A673 (cell line): Measurements from ENCODE around the gene HIBADH. TPM values are rescaled to one million over a fixed set of nuclear protein-coding genes. Genes with fewer than 3 reads are reported as not detected.

ENCODE experiments used
- BruUV-seq: library from RNA; stranded (reverse); fragments of 400-500 nt; replicated peaks from 2 replicates; lab custom pipeline; 2021; lab: Mats Ljungman, UMichigan
- CTCF ChIA-PET: fragments of 300-600 bp; sonication (Branson Sonifier 250); formaldehyde crosslinking; loops from one replicate; lab custom pipeline; 2022; ENCODE audit warnings: antibody characterized with exemption; lab: Charles Lee
- POLR2A ChIA-PET: fragments of 300-600 bp; sonication (Branson Sonifier 250); formaldehyde crosslinking; loops from one replicate; lab custom pipeline; 2022; ENCODE audit warnings: antibody characterized with exemption; ENCODE audit not compliant: low non-redundant PET; lab: Charles Lee
- DNase-seq: peaks from one replicate; pipeline ENCODE4 v3.0.0-alpha.2; 2015; ENCODE audit warnings: low spot score
- H3K27ac ChIP-seq: fragments of 200-600 bp; sonication (generic); 2 replicates; pipeline ENCODE4 v1.5.1; 2016; ENCODE audit warnings: mixed run types, low read depth, mild to moderate bottlenecking, mixed read lengths, antibody characterized with exemption, low read length; ENCODE audit not compliant: poor library complexity, severe bottlenecking
- H3K27me3 ChIP-seq: fragments of 200-600 bp; sonication (generic); replicated peaks from 2 replicates; pipeline ENCODE4 v1.6.1; 2017; ENCODE audit warnings: mixed run types, low read depth, mild to moderate bottlenecking, mixed read lengths, antibody characterized with exemption, low read length; ENCODE audit not compliant: insufficient read depth, poor library complexity
- H3K36me3 ChIP-seq: fragments of 200-600 bp; sonication (generic); 2 replicates; pipeline ENCODE4 v1.6.1; 2016; ENCODE audit warnings: mixed run types, mild to moderate bottlenecking, mixed read lengths, antibody characterized with exemption, low read length; ENCODE audit not compliant: insufficient read depth, poor library complexity, severe bottlenecking
- H3K4me1 ChIP-seq: fragments of 200-600 bp; sonication (generic); 2 replicates; pipeline ENCODE4 v1.6.1; 2017; ENCODE audit warnings: mixed run types, mild to moderate bottlenecking, mixed read lengths, antibody characterized with exemption, low read length; ENCODE audit not compliant: insufficient read depth, poor library complexity, severe bottlenecking
- H3K4me3 ChIP-seq: fragments of 200-600 bp; sonication (generic); 2 replicates; pipeline ENCODE4 v1.5.1; 2016; ENCODE audit warnings: low read depth, mixed run types, mild to moderate bottlenecking, mixed read lengths, low read length; ENCODE audit not compliant: poor library complexity, severe bottlenecking
- H3K9me3 ChIP-seq: fragments of 200-600 bp; sonication (generic); 2 replicates; pipeline ENCODE4 v1.6.1; 2016; ENCODE audit warnings: mixed run types, low read depth, mild to moderate bottlenecking, mixed read lengths, antibody characterized with exemption, low read length; ENCODE audit not compliant: poor library complexity, severe bottlenecking
- EZH2 ChIP-seq: fragments of 200-600 bp; sonication (generic); IDR thresholded peaks from 2 replicates; pipeline ENCODE4 v1.6.1; 2017; ENCODE audit warnings: borderline replicate concordance, low read depth, mild to moderate bottlenecking, mixed read lengths, antibody characterized with exemption, low read length; ENCODE audit not compliant: poor library complexity, severe bottlenecking
- intact Hi-C: fragments of 100-400 bp; cut with micrococcal nuclease; formaldehyde crosslinking; loops from one replicate; pipeline ENCODE4 v1.10.0; 2022; ENCODE audit not compliant: unreplicated experiment
- total RNA-seq: library from RNA; stranded (reverse); gene quantifications from 2 replicates; pipeline ENCODE4 v1.2.3, GENCODE V29; 2021
- TF ChIP-seq, protein P1 (sequence below): fragments of 300-800, 200-600 bp; sonication (generic); conservative IDR thresholded peaks from 2 replicates; pipeline ENCODE4 v1.5.1; 2017; ENCODE audit warnings: low read depth, mild to moderate bottlenecking, antibody characterized with exemption, low read length, moderate library complexity, mixed read lengths

The HIBADH gene
- total RNA-seq, 1 experiment from 2014 or later = 10.2 TPM

DNA sequence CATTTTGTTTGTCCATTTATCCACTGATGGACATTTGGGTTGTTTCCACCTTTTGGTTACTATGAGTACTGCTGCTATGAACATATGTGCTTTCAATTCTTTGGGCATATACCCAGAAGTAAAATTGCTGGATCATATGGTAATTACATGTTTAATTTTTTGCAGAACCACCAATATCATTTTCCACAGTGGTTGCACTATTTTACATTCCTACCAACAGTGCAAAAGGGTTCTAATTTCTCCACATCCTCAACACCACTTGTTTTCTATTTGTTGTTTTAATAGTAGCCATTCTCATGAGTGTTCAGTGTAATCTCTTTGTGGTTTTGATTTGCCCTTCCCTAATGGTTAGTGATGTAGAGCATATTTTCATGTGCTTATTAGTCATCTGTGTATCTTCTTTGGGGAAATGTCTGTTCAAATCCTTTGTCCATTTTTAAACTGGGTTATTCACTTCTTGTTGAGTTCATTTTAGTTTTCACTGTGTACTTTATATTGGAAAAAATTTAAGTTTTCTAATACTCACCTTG is 101.9 kb downstream of the HIBADH start:
- no TSS peak for BruUV-seq
- Histone ChIP-seq H3K9me3 (no peaks in the 10 kb centered on the region), H3K36me3 (no peaks in the 10 kb centered on the region), H3K4me3 (no peak overlapping the region), H3K27me3 (no peaks in the 10 kb centered on the region), H3K27ac (no peak overlapping the region), H3K4me1 (no peaks in the 10 kb centered on the region)
- POLR2A ChIA-PET = no interaction called here
- CTCF ChIA-PET = no interaction called here
- intact Hi-C loops = no loop called here
- no peak for DNase-seq
- TF ChIP-seq, protein P1, sequence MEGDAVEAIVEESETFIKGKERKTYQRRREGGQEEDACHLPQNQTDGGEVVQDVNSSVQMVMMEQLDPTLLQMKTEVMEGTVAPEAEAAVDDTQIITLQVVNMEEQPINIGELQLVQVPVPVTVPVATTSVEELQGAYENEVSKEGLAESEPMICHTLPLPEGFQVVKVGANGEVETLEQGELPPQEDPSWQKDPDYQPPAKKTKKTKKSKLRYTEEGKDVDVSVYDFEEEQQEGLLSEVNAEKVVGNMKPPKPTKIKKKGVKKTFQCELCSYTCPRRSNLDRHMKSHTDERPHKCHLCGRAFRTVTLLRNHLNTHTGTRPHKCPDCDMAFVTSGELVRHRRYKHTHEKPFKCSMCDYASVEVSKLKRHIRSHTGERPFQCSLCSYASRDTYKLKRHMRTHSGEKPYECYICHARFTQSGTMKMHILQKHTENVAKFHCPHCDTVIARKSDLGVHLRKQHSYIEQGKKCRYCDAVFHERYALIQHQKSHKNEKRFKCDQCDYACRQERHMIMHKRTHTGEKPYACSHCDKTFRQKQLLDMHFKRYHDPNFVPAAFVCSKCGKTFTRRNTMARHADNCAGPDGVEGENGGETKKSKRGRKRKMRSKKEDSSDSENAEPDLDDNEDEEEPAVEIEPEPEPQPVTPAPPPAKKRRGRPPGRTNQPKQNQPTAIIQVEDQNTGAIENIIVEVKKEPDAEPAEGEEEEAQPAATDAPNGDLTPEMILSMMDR = no peak
- TF ChIP-seq EZH2 = no peak

DNA sequence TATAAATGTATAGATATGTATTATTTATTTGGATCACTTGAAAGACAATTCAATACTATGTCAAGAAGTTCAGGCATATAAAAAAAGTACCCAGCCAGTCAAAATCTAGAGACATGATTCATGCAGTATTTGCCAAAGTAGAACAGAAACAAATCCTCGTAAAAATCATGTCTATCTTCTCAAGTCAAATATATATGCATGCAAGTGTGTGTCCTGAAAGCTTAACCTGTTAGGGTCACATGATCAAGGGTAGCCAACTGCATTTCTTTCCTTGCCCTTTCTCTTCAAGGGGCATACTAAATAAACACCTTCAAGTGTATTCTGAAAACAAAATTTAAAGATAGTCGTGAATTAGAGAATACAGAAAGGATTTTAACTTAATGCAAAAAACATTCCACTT is 107.0 kb downstream of the HIBADH start:
- no peaks in the 10 kb centered on the region for H3K36me3 ChIP-seq
- no peak for DNase-seq
- H3K4me3 ChIP-seq = no peak overlapping the region
- no peak overlapping the region for H3K27ac ChIP-seq
- no peak for TF ChIP-seq EZH2
- TF ChIP-seq, protein P1 = no peak
- intact Hi-C loops = no loop called here
- no peaks in the 10 kb centered on the region for H3K27me3 ChIP-seq
- no peaks in the 10 kb centered on the region for H3K4me1 ChIP-seq
- ChIA-PET POLR2A (no interaction called here), CTCF (no interaction called here)
- no TSS peak for BruUV-seq
- H3K9me3 ChIP-seq = no peaks in the 10 kb centered on the region

DNA sequence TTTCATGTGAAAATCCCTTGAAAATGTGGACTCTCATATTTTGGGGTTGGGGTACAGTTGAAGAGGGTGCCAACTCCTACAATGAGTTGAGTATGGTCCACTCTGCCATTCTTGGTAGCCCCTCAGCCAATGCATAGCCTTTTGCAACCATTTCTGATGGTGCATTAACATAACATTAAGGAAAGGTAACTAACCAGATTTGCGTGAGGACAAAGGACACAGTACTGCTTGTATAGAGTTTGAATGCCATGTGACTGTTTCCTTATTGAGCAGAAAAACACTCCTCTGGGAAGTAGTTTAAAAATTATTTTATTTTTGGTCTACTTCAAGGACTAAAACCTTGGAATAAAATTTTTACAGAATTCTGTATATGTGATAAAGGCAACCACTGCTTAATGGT is 107.9 kb downstream of the HIBADH start:
- intact Hi-C loops = no loop called here
- H3K4me1 ChIP-seq = no peaks in the 10 kb centered on the region
- H3K36me3 ChIP-seq = no peaks in the 10 kb centered on the region
- ChIA-PET CTCF (no interaction called here), POLR2A (no interaction called here)
- no peak overlapping the region for H3K27ac ChIP-seq
- no peaks in the 10 kb centered on the region for H3K9me3 ChIP-seq
- DNase-seq = no peak
- H3K4me3 ChIP-seq = no peak overlapping the region
- no peak for TF ChIP-seq EZH2
- TF ChIP-seq, protein P1 = no peak
- no peaks in the 10 kb centered on the region for H3K27me3 ChIP-seq
- no TSS peak for BruUV-seq
